ENCODE results near the gene ACTR6.
"Not testable (repeated sequence)": the region's sequence is repeated elsewhere in the genome, so short reads cannot be mapped to it uniquely, and the experiment has no call there.

Gene ACTR6

DNA sequence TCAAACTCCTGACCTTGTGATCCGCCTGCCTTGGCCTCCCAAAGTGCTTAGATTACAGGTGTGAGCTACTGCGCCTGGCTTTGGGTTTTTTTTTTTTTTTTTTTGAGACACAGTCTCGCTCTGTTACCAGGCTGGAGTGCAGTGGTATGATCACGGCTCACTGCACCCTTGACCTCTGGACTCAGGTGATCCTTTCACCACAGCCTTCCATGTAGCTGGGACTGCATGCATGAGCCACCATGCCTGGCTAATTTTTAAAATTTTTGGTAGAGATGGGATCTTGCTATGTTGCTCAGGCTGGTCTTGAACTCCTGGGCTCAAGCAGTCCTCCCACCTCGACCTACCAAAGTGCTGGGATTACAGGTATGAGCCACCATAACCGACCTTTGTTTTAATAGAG, 21.6 kb downstream of the ACTR6 start:
- not testable (repeated sequence) for DNase-seq

DNA sequence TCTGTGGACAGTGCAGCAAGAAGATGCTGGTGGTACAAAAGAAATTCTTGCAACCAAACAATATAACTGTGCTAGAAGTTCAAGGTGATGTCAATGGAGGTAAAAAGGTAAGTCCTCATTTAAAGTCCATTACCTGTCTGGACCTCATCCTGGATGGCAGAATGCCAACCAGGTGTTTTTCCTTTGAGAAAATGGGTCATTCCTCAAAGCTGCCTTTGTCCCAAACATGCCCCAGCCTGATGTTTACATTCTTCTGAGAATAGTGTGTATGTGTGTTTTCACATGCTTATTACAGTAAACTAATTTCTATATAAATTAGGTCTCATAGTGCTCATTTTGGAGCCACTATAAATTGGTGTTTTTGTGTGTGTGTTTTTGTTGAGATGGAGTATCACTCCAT, 24.9 kb downstream of the ACTR6 start:
- DNase-seq: no peak

DNA sequence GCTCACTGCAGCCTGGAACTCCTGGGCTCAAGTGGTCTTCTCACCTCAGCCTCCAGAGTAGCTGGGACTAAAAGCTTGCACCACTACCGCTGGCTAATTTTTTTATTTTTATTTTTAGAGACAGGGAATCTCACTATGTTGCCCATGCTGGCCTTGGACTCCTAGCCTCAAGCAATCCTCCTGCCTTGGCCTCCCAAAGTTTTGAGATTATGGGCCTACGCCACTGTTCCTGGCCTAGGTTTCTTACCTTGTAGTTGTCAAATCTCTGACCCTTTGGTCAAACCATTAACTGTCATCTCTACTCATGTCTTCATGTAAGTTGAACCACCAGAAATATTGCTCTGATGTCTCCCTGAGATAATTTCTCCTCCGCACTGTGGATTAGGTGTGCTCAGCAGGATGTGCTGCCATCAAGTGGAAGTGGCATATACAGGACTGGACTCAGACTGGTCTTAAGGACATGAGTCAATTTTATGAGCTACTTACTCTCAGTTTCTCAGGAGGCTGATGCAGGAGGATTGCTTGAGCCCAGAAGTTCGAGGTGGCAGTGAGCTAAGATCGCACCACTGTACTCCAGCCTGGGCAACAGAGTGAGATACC, 28.5 kb downstream of the ACTR6 start:
- DNase-seq: peak; percentile 66

DNA sequence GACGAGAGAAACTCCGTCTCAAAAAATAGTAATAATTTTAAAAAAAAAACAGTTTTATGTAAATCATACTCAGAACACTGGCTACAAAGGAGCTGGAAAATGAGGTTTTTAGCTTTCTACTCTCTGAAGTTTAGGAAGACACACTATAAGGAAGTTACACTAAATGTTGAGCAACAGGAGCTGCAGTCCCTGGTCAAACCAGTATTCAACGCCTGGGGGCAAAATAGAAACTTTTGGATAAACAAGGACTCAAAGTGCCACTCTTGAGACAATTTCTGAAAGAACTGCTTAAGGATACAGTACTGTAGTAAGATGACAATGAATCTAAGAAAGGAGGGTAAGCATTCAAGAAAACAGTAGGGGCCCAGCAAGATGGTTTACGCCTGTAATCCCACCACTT, 29.3 kb downstream of the ACTR6 start:
- peak; percentile 50 for DNase-seq

DNA sequence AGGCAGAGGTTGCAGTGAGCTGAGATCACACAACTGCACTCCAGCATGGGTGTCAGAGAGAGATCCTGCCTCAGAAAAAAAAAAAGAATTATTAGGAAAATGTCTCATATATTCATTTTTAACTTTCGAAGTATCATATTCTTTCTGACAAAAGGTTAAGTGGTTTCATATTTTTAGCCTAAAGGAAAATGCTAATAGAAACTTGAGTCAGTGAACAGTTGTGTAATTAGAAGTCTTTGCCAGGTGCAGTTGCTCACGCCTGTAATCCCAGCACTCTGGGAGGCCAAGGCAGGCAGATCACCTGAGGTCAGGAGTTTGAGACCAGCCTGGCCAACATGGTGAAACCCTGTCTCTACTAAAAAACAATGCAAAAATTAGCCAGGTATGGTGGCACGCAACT, 31.3 kb downstream of the ACTR6 start:
- not testable (repeated sequence) for DNase-seq

DNA sequence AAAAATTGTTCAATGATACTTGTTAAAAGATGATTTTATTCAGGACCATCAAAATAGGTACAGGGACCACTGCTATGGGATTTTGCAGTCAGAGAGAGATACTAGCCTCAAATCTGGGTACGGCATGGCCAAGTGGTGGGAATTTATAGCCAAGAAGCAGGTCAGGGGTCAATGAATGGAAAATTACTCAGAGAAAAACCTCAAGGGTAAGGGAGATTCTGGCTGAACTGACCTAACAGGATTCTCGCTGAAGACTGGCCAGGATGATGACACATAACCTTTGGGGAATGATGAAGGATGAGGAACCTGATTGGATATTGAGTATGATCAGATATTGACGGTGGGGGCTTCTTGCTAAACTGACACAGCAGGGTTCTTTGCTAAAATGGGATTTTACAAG, 33.6 kb downstream of the ACTR6 start:
- DNase-seq: no peak

DNA sequence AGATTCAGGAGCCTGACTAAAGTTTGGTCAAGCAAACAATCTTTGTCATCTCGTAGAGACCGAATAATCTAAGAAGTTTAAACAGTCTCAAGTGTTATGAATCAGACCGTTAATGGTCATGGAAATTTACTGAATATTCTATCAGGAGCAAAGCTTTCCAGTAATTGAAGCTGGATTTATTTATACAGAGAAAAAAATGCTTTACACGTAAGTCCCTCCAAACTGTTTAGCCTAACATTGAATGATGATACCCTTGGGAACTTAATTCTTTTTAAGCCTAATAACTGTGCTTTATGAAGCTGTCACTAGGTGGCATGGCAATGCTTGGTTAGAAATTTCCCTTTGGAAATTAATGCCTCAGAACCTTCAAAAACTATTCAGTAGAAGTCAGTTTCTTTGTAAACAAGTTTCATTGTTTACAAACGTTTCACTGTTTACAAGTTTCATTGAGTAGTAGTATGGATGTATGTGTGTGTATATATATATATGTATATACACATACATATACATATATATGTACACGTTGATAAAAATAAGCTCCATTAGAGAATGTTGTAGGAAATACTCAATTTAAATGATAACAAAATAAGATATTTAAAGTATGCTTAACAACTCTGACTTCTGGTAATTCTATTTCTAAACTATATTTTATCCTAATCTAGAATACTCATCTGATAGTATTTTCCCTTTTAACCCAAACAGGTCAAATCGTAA, 34.1 kb downstream of the ACTR6 start:
- peak; percentile 76 for DNase-seq

DNA sequence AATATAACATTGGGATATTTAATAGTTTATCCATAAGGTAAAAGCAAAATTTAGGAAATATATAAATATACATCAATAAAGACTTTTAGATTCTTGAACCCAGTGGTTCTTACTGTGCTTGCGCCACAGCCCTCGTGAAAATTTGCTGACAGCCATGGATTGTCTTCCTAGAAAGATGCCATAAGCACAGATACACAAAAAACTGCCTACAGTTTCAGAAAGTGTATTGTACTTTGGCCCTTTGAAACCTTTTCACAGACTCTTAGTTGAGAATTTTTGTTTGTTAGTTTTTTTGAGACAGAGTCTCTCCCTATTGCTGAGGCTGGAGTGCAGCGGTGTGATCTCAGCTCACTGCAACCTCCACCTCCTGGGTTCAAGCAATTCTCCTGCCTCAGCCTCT, 38.2 kb downstream of the ACTR6 start:
- DNase-seq: no peak

DNA sequence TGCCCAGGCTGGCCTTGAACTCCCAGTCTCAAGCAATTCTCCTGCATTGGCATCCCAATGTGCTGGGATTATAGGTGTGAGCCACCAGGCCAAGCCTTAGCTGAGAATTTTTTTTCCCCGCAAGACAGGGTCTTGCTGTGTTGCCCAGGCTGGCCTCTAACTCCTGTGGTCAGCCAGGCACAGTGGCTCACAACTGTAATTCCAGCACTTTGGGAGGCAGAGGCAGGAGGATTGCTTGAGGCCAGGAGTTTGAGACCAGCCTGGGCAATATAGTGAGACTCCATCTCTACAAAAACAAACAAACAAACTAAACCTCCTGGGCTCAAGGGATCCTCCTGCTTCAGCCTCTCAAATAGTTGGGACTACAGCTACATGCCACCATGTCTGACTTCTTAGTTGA, 39.0 kb downstream of the ACTR6 start:
- no peak for DNase-seq

DNA sequence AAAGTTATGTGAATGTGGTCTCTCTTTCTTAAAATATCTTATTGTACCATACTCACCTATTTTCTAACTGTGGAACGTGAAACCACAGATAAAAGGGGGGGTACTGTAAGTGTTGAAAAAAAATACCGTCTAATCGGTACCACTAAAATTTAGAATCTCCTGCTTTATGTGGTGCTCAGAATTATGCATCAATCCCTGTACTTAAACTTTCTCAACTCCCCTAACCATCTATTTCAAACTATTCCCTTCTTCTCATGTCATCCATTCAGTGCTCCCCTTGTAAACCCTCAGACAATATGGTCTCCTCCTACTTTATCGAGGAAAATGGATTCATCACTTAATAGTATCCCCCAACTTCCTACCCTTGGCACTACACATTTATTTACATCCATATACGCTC, 42.5 kb downstream of the ACTR6 start:
- no peak for DNase-seq

DNA sequence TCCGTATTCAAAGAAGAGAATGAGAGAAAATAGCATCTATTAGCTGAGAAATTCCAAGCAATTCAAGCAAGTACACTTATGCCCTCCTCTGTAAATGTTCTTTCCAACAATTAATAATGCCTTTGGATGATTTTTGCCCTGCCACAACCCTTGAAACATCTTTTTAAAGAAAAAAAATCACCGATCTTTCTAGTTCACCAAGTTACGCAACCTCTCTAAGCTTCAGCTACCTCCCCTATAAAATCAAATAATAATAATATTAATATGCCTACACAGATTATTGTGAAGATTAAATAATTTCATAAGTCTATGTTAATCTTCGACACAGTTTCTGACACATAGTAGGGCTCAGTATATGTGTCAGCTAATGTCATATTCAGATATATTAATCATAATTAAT, 47.1 kb downstream of the ACTR6 start:
- no peak for DNase-seq

DNA sequence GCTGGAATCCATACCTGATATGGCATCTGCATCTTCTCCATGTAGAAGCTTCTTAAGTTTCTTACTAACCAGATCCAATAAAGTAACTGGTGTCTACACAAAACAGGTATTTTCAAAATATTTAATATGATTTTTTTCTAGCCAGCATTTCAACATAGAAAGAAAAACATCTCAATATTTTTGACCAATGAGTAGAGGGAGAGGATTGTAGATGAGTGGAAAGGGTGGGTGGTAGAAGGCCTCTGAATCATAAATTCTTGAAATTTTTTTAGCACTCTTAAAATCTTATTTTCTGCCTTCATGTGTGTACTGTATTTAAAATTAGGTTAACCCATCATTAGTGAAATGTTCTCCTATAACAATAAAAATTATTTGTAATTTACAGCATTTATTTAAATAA, 48.3 kb downstream of the ACTR6 start:
- DNase-seq: no peak

DNA sequence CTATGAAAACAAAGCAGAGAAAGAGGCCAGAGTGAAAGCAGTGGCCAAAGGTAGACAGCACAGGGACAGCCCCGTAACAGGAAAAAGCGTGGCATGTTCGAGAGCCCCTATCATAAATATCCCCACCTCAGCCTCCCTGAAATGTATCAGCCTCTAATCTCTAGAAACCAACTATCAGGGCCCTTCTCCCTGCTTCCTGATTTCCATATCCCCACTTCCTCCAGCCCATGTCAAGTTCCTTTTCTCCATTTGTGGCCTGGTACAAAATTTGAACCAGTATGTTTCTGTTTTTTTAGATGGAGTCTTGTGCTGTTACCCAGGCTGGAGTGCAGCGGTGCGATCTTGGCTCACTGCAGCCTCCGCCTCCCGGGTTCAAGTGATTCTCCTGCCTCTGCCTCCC, 49.3 kb downstream of the ACTR6 start:
- peak; percentile 33 for DNase-seq

DNA sequence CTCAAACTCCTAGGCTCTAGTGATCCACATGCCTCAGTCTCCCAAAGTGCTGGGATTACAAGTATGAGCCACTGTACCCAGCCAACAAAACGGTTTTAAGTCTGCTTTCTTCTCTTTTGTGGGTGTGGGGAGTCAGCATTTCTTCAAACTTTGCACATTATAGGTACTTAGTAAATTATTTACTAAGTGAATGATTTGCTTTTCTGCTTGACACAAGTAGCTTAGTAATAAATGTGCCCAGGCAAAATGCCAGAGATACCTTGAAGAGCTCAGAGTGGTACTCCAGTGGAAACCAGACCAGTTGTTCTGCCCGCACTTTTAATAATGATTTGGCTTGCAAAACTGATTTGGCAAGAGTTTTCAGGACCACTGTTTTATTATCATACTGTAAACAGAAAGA, 51.3 kb downstream of the ACTR6 start:
- DNase-seq: no peak

DNA sequence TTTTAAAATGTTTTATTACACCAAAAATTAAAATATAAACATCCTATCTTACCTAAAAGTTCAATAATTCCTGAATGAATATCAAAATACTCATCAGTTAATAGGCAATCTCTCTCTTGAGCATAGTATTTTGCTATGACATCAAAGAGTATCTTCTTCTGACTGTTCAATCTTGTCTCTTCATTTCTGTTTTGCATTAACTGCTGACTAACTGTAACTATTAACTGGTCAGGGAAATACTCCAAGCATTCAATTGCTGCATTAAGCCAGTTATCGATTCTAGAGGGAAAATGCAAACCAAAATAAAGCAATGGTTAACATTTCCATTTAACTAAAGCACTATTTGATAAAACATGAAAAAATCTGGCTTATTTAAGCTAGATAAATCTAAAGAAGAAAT, 52.8 kb downstream of the ACTR6 start:
- DNase-seq: no peak

DNA sequence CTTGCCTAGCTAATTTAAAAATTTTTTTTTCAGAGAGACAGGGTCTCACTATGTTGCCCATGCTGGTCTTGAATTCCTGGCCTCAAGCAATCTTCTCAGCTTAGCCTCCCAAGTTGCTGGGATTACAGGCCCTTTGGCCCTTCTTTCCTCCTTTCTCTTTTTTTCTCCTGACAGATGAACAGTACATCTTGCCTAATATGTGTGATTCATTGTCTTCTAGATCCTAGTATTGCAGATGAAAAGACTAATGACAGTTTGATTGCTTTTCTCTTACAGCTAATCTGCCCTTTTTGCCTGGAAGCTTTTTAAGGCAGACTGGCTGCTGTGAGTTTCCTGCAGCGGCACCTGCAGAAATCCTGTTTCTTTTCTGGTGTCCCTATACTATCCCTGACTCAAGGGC, 54.3 kb downstream of the ACTR6 start:
- no peak for DNase-seq

DNA sequence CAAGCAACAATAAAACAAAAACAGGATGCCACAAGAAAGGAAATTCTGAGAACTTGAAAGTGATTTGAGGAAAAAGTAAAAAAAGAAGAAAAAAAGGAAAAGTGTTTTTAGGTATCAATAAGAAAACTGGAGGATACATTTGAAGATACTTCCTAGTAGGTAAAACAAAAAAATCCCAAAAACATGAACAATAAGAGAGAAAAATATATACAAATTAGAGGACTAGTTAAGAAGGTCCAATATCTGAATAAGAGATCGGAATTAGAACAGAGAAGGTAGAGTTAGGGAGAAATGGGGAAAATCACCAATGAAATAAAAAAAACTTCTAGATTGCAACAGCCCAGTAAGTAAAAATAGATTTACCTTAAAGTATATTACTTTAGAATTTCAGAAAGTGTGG, 57.5 kb downstream of the ACTR6 start:
- no peak for DNase-seq

DNA sequence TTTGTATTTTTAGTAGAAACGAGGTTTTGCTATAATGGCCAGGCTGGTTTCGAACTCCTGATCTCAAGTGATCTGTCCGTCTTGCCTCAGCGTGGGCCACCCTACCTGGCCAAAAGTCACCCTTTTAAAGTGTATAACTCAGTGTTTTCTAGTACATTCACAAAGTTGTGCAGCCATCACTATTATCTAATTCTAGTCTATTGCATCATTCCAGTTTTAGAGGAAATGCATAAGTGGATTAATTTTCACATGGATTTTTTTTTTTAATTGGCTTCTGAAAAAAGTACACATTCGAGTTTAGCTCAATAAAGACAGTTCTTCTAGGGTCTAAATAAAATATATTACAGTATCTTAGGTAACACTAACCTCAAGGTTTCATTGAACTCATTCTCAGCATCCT, 62.5 kb downstream of the ACTR6 start:
- no peak for DNase-seq

DNA sequence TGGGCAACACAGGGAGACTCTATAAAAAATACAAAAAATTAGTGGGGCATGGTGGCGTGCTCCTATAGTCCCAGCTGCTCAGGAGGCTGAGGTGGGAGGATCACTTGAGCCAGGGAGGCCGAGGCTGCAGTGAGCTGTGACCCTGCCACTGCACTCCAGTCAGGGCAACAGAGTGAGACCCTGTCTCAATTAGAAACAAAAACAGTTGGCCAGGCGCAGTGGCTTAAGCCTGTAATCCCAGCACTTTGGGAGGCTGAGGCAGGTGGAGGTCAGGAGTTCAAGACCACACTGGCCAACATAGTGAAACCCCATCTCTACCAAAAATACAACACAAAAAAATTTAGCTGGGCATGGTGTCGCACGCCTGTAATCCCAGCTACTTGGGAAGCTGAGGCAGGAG, 64.5 kb downstream of the ACTR6 start:
- DNase-seq: not testable (repeated sequence)

DNA sequence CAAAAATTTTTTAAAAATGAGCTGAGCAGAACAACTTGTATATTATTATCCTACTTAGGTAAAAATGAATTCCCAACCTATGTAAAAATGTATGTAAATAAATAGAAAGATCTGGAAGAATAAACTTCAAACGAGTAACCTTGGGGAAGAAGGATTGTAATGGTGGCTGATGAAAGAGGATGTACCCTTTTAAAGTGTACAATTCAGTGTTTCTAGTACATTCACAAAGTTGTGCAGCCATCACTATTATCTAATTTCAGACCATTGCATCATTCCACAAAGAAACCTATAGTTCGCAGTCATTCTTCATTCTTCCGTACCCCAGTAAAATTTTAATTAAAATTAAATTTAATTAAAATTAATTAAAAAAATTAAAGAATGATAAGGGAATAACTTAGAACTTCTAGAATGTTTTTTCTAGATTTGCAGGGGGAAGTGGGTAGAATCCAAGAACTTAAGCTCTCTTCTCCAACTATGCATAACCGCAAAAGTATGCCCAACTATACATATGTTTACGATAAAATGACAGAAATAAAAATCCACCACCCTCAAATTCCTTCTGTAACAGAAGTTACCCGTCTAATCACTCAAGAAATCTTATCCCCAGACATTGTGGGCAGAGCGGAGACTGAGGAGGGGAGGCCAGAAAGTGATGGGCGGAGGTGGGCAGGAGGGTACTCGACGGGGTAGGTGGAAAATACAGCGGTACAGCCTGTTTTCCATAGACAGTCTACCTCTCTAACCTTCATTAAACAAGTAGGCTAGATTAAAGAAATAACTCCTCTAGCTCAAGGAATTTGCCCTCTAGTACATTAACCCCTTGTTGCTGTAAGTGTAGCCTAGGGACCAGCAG, 65.3 kb downstream of the ACTR6 start:
- DNase-seq: no peak

DNA sequence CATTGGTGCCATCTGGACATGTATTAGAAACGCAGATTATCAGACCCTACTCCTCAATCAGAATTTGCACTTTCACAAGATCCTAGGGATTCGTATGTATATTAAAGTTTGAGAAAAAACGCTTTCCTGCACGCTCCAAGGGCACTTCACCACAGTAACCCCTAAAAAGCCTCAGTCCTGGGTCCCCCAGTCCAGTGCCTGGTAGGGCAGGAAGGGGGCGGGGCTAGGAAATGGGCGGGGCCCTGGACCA, 65.9 kb downstream of the ACTR6 start:
- DNase-seq: peak; percentile 95

DNA sequence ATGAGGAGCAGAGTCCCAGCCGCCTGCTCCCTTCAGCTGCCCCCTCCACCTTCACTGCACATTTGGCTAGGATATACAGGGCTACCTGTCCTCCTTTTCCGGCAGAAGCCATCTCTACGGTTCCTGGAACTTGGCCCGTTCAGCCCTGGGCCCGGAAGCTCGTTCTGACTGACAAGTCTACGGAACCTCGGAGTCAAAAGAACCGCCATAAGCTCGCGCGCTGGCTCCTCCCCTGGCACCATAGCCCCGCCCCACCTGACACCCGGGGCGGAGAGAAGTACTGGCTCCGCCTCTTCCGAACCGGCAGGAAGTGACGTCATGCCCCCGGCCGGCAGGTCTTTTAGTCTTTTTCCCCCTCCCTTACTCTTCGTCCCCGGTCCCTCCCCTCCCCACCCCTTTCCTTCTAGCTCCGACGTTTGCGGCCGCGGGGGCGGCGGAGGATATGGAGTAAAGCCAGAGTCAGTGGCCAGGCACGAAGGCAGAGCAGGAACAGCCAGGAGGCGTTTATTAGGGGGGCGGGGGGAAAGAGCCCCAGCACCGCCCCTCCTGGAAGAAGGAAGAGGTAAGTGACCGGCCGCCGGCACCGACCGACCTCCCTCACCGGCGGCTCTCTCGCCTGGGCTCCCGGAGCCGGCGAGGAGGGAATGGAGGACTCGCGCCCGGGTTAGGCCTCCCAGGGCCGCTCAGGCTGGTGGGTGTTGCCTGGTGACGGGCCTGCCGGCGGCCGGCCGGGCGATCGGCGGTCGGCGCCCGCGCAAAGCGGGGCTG, 66.4 kb downstream of the ACTR6 start, which contains the start of the genes DEPDC4 and SCYL2:
TSS of gene DEPDC4 (minus strand) at position 245 of the 768 bp plus-strand sequence. CDS start at position 242, 3 bp downstream.
TSS of gene SCYL2 (plus strand) at position 343 of the 768 bp plus-strand sequence. CDS start 15,794 bp downstream, outside the sequence.
- DNase-seq: peak; percentile 99

DNA sequence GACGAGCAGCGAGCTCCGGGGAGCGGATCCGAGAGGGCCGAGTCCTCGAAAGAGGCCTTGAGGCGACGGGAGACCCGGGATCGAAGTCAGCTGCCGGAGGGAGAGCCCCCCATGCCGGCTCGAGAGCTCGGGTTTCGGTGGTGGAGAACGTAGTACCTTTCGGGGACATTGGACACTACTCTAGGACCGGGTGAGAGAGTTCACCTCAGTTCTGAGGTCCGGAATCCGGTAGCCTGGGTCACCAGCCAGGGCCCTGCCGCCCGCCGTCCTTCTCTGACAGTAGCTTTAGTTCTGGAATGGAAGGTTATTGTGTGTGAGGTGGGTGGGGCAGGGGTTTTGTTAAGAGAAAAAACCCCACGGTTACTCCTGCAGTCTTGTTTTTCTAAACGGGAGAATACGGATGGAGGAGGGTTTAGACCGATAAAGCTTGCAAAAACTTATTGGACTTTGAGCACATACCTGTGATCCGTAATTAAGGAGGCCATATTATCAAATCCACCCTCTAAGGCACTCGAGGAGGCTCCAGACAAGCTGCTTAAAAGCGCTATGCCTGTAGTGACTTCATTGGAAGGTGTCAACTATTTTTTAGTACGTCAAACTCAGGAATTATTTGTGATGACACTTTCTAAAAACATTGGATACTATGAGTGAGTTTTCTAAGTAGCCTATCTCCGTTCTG, 67.1 kb downstream of the ACTR6 start:
- peak; percentile 54 for DNase-seq

Measured in hematopoietic multipotent progenitor cell treated with erythropoietin and hydrocortisone succinate and interleukin-3 and kit ligand, for 4 days (in vitro differentiated cells).